CD4-positive, alpha-beta T cell (primary cell): Measurements from ENCODE around the gene MEIG1. TPM values are rescaled to one million over a fixed set of nuclear protein-coding genes. Genes with fewer than 3 reads are reported as not detected.

Experiments used
- ATAC-seq: fragments of 200-7000 bp; cut with Tn5 transposase; one replicate; pipeline ENCODE4 v1.10.0; 2022; ENCODE audit warnings: mild to moderate bottlenecking; ENCODE audit not compliant: poor library complexity
- CTCF ChIA-PET: fragments of 350-600 bp; sonication (Branson Sonifier 250); formaldehyde crosslinking; loops from one replicate; lab custom pipeline; 2021; ENCODE audit warnings: antibody characterized with exemption, inconsistent platforms; lab: Charles Lee
- POLR2A ChIA-PET: fragments of 350-600 bp; sonication (Branson Sonifier 250); formaldehyde crosslinking; loops from one replicate; lab custom pipeline; 2021; ENCODE audit warnings: antibody characterized with exemption, inconsistent platforms; lab: Charles Lee
- DNase-seq, 14 experiments: peaks; one replicate each; pipeline ENCODE4 v3.0.0-alpha.2; 2013 to 2020; ENCODE audit warnings: mixed read lengths in 2 of 14
- H3K27ac ChIP-seq, 2 donors: one replicate each; pipeline versions ENCODE4 v1.5.1 to v1.7.0; 2013; ENCODE audit warnings: low read length in 2 of 2, low read depth in 1 of 2, mild to moderate bottlenecking in 1 of 2
- H3K27me3 ChIP-seq, 2 experiments: 1 replicate in 1 of 2; 2 replicates in 1 of 2; pipeline versions ENCODE4 v1.6.1 to v1.7.0; 2013; ENCODE audit warnings: low read length in 2 of 2, control low read depth in 1 of 2, mild to moderate bottlenecking in 1 of 2, moderate library complexity in 1 of 2; ENCODE audit not compliant: insufficient read depth in 2 of 2, control insufficient read depth in 1 of 2
- H3K36me3 ChIP-seq: one replicate; pipeline ENCODE4 v1.6.1; 2013; ENCODE audit warnings: low read length, control low read depth; ENCODE audit not compliant: insufficient read depth
- H3K4me1 ChIP-seq: one replicate; pipeline ENCODE4 v1.6.1; 2013; ENCODE audit warnings: low read length, control low read depth; ENCODE audit not compliant: insufficient read depth
- H3K4me3 ChIP-seq: one replicate; pipeline ENCODE4 v1.5.1; 2013; ENCODE audit warnings: mild to moderate bottlenecking, low read length, moderate library complexity
- H3K9me3 ChIP-seq, 2 experiments: 1 replicate in 1 of 2; 2 replicates in 1 of 2; pipeline versions ENCODE4 v1.6.1 to v1.7.0; 2013; ENCODE audit warnings: low read length in 2 of 2, mild to moderate bottlenecking in 2 of 2, control low read depth in 1 of 2, moderate library complexity in 1 of 2; ENCODE audit not compliant: control insufficient read depth in 1 of 2, insufficient read depth in 1 of 2
- H3K27ac Mint-ChIP-seq: one replicate; pipeline ENCODE4 v1.8.0; 2020; ENCODE audit warnings: mixed read lengths
- H3K27me3 Mint-ChIP-seq: one replicate; pipeline ENCODE4 v1.8.0; 2021; ENCODE audit warnings: mixed read lengths
- H3K36me3 Mint-ChIP-seq: one replicate; pipeline ENCODE4 v1.8.0; 2021; ENCODE audit warnings: low read depth, mixed read lengths
- H3K4me1 Mint-ChIP-seq: one replicate; pipeline ENCODE4 v1.8.0; 2021; ENCODE audit warnings: low read depth, mixed read lengths
- H3K4me3 Mint-ChIP-seq: one replicate; pipeline ENCODE4 v1.8.0; 2020; ENCODE audit warnings: mild to moderate bottlenecking, mixed read lengths
- H3K9me3 Mint-ChIP-seq: one replicate; pipeline ENCODE4 v1.8.0; 2020; ENCODE audit warnings: mixed read lengths
- intact Hi-C, 2 experiments: fragments of 100-400 bp; cut with DNase I in 1 of 2; cut with micrococcal nuclease in 1 of 2; formaldehyde crosslinking; loops; one replicate each; pipeline versions ENCODE4 v1.15.1 to v1.9.0; 2023 to 2025; cut with DNase I, micrococcal nuclease
- total RNA-seq, 174 experiments: library from RNA in 2 of 174; stranded (reverse) in 2 of 174; gene quantifications; one replicate each; pipeline ENCODE4 v1.2.3 and lab custom pipeline; 2021 to 2026
- TF ChIP-seq, protein P1 (sequence below): fragments of 200-600 bp; IDR thresholded peaks from one replicate; pipeline ENCODE4 v1.8.0; 2022; ENCODE audit warnings: antibody characterized with exemption, mild to moderate bottlenecking

MEIG1 gene
- total RNA-seq, 2 experiments from 2014 or later = not detected

DNA sequence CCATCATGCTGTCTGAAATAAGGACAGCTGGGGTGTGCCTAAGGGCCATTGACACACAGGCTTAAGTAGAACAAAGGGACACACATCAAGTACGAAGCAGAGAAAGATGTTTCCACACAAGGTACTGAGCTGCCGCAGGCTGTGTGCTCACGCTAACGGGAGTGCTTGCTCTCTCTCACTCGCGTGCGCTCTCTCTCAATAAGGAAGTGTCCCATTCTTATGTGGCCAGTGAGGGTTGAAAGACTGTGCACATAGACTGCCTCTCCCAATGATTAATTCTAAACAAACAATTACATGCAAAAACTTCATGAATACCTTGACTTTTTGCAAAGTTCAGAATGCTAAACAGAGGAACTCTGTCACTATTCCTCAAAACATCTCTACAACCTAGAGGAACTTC is 35.2 kb upstream of the MEIG1 start:
- Histone ChIP-seq H3K36me3 (peaks cover 84% of the 10 kb centered on the region), H3K27me3 (no peaks in the 10 kb centered on the region), H3K4me1 (no peaks in the 10 kb centered on the region), H3K27ac (no peak overlapping the region), H3K4me3 (no peak overlapping the region), H3K9me3 (no peaks in the 10 kb centered on the region)
- H3K27me3 Mint-ChIP-seq = no peaks in the 10 kb centered on the region
- CTCF ChIA-PET = no interaction called here
- TF ChIP-seq, protein P1, sequence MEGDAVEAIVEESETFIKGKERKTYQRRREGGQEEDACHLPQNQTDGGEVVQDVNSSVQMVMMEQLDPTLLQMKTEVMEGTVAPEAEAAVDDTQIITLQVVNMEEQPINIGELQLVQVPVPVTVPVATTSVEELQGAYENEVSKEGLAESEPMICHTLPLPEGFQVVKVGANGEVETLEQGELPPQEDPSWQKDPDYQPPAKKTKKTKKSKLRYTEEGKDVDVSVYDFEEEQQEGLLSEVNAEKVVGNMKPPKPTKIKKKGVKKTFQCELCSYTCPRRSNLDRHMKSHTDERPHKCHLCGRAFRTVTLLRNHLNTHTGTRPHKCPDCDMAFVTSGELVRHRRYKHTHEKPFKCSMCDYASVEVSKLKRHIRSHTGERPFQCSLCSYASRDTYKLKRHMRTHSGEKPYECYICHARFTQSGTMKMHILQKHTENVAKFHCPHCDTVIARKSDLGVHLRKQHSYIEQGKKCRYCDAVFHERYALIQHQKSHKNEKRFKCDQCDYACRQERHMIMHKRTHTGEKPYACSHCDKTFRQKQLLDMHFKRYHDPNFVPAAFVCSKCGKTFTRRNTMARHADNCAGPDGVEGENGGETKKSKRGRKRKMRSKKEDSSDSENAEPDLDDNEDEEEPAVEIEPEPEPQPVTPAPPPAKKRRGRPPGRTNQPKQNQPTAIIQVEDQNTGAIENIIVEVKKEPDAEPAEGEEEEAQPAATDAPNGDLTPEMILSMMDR = no peak
- no peak overlapping the region for H3K27ac Mint-ChIP-seq
- DNase-seq = no peak
- no peak overlapping the region for H3K4me3 Mint-ChIP-seq
- H3K9me3 Mint-ChIP-seq = no peaks in the 10 kb centered on the region
- ATAC-seq = no peak
- POLR2A ChIA-PET = no interaction called here
- peaks cover 93% of the 10 kb centered on the region for H3K36me3 Mint-ChIP-seq
- no peaks in the 10 kb centered on the region for H3K4me1 Mint-ChIP-seq
- intact Hi-C loops = no loop called here

DNA sequence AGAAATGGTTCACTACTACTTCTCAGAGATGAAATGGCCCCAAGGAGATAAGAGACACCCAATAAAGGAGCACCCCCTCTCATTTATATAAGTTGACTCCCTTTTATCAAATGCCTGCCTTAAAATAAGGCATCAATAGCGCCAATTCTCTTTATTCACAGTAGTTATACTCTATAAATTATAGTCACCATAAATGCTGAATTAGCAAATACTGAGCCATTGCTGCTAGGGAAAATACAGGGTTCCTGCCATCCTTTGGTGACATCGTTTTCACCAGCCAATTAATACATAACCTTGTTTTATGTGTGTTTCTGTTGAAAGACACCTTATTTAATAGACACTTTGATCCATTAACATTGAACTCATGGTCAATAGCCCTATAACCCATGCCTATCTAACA is 33.9 kb upstream of the MEIG1 start:
- H3K36me3 ChIP-seq = peaks cover 78% of the 10 kb centered on the region
- Mint-ChIP-seq H3K27ac (no peak overlapping the region), H3K9me3 (no peaks in the 10 kb centered on the region), H3K36me3 (peaks cover 93% of the 10 kb centered on the region), H3K4me1 (no peaks in the 10 kb centered on the region), H3K4me3 (no peak overlapping the region), H3K27me3 (no peaks in the 10 kb centered on the region)
- ATAC-seq = no peak
- H3K27ac ChIP-seq = no peak overlapping the region
- ChIA-PET CTCF (interaction anchor here (0.6 kb wide), 1 partner anchor 17 kb away, joined by 3 read pairs; no protein-coding TSS in a partner anchor), POLR2A (no interaction called here)
- H3K9me3 ChIP-seq = no peaks in the 10 kb centered on the region
- intact Hi-C loops = no loop called here
- TF ChIP-seq, protein P1 = no peak
- DNase-seq = no peak
- H3K4me1 ChIP-seq = no peaks in the 10 kb centered on the region
- no peaks in the 10 kb centered on the region for H3K27me3 ChIP-seq
- H3K4me3 ChIP-seq = no peak overlapping the region

DNA sequence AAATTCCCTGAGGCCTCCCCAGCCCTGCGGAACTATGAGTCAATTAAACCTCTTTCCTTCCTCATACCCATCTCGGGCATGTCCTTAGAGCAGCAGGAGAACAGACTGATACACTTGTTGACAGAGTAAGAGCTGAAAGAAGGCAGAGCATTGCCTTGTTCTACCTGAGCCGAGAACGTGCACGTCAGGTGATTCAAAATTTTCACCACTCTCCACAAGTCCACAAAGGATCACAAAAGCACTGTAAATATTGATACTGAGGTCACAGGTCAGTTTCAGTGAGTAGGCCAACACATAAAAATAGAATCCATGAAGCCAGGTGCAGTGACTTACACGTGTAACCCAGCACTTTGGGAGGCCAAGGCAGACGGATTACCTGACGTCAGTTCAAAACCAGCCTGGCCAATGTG is 33.1 kb upstream of the MEIG1 start:
- Histone ChIP-seq H3K9me3 (no peaks in the 10 kb centered on the region), H3K36me3 (peaks cover 77% of the 10 kb centered on the region), H3K27ac (no peak overlapping the region), H3K4me3 (no peak overlapping the region), H3K4me1 (no peaks in the 10 kb centered on the region), H3K27me3 (no peaks in the 10 kb centered on the region)
- peaks cover 93% of the 10 kb centered on the region for H3K36me3 Mint-ChIP-seq
- TF ChIP-seq, protein P1 = no peak
- POLR2A ChIA-PET = no interaction called here
- intact Hi-C loops = no loop called here
- no peaks in the 10 kb centered on the region for H3K9me3 Mint-ChIP-seq
- ATAC-seq (no peak), DNase-seq (no peak)
- no peaks in the 10 kb centered on the region for H3K27me3 Mint-ChIP-seq
- H3K27ac Mint-ChIP-seq = no peak overlapping the region
- CTCF ChIA-PET = no interaction called here
- H3K4me1 Mint-ChIP-seq = no peaks in the 10 kb centered on the region
- H3K4me3 Mint-ChIP-seq = no peak overlapping the region
